RPMI7951 (cell line): ENCODE results near the gene ACOX1. TPM values are rescaled to one million over a fixed set of nuclear protein-coding genes. Genes with fewer than 3 reads are reported as not detected.

ENCODE experiments used
- DNase-seq: peaks from one replicate; pipeline ENCODE4 v3.0.0-alpha.2; 2012; ENCODE audit warnings: low read depth
- total RNA-seq: library from RNA; depleted of rRNA; stranded (reverse); fragments of >200 nt; shearing (Covaris generic); gene quantifications from 2 replicates; pipeline ENCODE4 v1.2.3, GENCODE V29; 2014; rRNA removed

Gene ACOX1
- total RNA-seq, 1 experiment from 2014 or later: 21.4 TPM

DNA sequence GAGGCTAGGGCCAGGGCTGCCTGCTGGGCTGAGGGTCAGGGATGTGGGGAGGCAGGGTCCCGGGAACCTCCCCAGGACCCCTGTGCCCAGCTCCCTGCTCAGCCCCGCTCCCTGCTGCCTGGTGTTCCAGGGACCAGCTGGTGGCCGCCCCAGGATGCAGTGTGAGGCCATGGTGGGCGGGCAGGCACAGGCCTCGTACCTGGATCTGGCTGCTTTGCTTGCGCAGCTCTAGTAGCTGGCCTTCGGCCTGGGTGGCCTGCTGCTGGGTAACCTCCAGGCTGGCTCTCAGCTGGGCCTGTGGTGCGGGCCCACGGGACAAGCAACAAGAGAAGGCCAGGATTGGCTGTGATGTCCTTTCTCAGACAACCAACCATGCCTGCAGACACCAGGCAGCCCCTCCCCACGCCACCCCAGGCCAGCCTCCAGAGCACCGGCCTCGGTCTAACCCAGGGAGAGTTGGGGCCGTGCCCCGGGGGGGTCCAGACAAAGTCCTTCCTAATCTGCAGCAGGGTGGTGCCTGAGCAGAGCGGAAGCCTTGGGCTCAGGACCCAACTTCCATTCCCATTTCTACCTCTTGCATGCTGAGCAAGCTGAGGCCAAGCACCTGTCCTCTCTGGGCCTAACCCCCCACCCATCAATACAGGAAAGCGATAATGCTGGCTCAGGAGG, 86.3 kb downstream of the ACOX1 start:
- no peak for DNase-seq

DNA sequence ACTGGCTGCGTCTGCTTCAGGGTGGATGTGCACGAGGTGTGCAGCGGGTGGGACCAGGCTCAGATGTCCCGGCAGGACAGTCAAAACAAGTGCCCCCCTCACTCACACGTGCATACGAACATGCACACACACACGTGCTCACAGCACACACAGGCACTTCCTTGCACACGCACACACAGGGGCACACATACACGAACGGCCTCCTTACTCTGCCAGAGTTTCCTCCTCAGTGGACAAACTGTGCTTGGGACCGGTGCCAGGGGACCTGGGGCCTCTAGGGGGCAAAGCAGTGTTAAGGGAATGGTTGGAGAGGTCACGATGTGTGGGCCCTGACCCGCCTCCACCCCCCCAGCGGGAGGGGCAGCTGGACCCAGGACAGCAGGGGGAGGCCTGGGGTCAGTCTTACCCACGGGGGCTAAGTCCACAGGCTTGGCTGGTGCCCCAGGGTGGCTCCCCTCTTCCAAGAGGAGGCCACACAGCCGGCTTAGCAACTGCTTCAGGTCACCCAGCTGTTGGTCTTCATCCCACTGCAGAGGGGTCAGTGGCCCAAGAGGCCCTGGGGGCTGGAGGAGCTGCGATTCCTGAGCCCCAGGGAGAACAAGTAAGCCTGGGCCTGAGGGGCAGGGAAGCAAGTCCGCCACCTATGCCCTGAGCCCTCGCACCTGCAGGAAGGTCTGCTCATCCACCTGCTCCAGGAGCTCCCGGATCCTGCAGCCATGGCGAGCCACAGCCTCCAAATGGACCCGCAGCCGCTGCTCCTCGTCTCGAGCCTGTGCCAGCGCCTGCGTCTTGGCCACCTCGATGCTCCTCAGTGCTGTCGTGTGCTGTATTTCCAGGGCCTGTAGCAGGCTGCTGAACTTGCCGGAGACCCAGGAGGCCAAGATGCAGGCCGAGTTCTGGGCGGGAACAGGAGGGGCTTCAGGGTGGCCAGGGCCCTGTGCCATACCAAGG, 87.1 kb downstream of the ACOX1 start:
- DNase-seq: no peak

Other genes with a start within 250 kb of the ACOX1 start
- 37.0 and 44.2 TPM in 2 replicates for gene GALK1, start 214.0 kb downstream of the ACOX1 start, total RNA-seq
- gene UNK, start 194.4 kb downstream of the ACOX1 start, total RNA-seq: 15.6 and 16.0 TPM in 2 replicates
- gene UNC13D, start 134.8 kb downstream of the ACOX1 start, total RNA-seq: 0.78 TPM in 1 of 2 replicates, not detected in the other
- gene WBP2, start 123.8 kb downstream of the ACOX1 start, total RNA-seq: 21.9 and 24.9 TPM in 2 replicates
- 13.6 and 15.9 TPM in 2 replicates for gene TRIM47, start 100.6 kb downstream of the ACOX1 start, total RNA-seq
- 8.5 and 14.4 TPM in 2 replicates for gene TRIM65, start 82.2 kb downstream of the ACOX1 start, total RNA-seq
- 25.4 and 36.3 TPM in 2 replicates for gene MRPL38, start 74.3 kb downstream of the ACOX1 start, total RNA-seq
- 6.0 and 8.0 TPM in 2 replicates for gene FBF1, start 38.1 kb downstream of the ACOX1 start, total RNA-seq
- gene TEN1, start 74 bp upstream of the ACOX1 start, total RNA-seq: 12.6 and 16.5 TPM in 2 replicates
- gene CDK3, start 21.7 kb upstream of the ACOX1 start, total RNA-seq: 1.4 and 2.2 TPM in 2 replicates
- gene EVPL, start 48.1 kb upstream of the ACOX1 start, total RNA-seq: not detected in 2 replicates
- gene SRP68, start 93.4 kb upstream of the ACOX1 start, total RNA-seq: 16.3 and 21.1 TPM in 2 replicates
- not detected in 2 replicates for gene GALR2, start 95.6 kb upstream of the ACOX1 start, total RNA-seq
- not detected in 2 replicates for gene ZACN, start 100.0 kb upstream of the ACOX1 start, total RNA-seq
- gene EXOC7, start 124.6 kb upstream of the ACOX1 start, total RNA-seq: 32.4 and 45.0 TPM in 2 replicates
- gene FOXJ1, start 162.1 kb upstream of the ACOX1 start, total RNA-seq: not detected in 2 replicates